ENCODE data around the gene FBXO48.
A peak's percentile ranks its signal among the peaks of the same experiment; 100 is the strongest.

FBXO48 gene

DNA sequence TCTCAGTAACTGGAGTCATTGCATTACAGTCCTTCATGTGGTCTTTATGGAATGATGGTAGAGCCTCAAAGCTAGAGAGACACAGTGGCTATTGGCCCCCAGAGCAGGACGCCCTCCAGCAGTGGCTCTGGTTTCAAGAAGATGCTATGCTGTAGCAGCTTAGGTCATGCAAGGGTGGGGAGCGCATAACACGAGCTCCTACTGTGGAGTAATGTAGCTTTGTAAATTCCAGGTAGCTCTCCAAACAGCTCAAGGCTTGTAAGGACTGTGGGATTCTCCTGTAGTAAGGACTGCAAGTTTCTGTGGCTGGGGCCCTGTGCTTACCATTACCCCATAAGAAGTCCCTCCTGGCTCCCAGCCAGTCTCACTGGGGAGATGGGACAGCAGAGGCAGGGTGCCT, 15.9 kb upstream of the FBXO48 start:
- no peaks in the 10 kb centered on the region for H3K4me1 Mint-ChIP-seq
- no peak overlapping the region for H3K27ac Mint-ChIP-seq
- no peaks in the 10 kb centered on the region for H3K36me3 Mint-ChIP-seq
- no peak for DNase-seq (ENCODE audit: low spot score in 2 of 2)
- no peak for ATAC-seq
- no peaks in the 10 kb centered on the region for H3K9me3 Mint-ChIP-seq
- H3K4me3 Mint-ChIP-seq = no peak overlapping the region

DNA sequence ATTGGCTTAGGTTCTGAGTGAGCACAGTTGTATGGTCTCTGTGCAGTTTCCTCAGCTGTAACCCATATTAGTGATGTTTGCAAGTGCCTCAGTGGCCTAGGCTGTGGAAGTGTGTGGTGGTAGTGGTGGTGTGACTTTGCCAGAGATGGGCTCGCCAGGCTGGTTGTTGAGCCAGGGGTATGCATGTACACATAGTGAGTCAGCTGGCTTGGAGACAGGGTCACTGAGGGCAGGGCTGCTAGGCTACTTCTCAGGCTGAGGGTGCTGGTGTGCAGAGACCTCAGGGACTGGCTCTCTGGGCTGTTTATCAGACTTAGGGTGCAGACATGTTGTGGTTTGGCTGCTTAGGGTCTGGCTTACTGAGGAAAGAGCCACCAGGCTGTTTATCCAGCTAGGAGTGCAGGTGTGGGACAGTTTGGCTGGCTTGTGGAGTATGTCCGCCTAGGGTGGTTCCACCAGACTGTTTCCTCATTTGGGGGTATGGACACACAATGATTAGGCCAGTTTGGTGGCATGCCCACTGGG, 15.3 kb upstream of the FBXO48 start:
- no peaks in the 10 kb centered on the region for H3K4me1 Mint-ChIP-seq
- H3K9me3 Mint-ChIP-seq = no peaks in the 10 kb centered on the region
- H3K36me3 Mint-ChIP-seq = no peaks in the 10 kb centered on the region
- ATAC-seq (peak; percentile 32), DNase-seq (ENCODE audit: low spot score in 2 of 2) (no peak)
- peak overlapping the region; percentile 10 for H3K27ac Mint-ChIP-seq
- H3K4me3 Mint-ChIP-seq = no peak overlapping the region

GRCh38 chr2:68478688-68479087, 11.6 kb upstream of the FBXO48 start:
- ATAC-seq (no peak), DNase-seq (ENCODE audit: low spot score in 2 of 2) (no peak)
- no peak overlapping the region for H3K4me3 Mint-ChIP-seq
- no peaks in the 10 kb centered on the region for H3K4me1 Mint-ChIP-seq
- H3K9me3 Mint-ChIP-seq = no peaks in the 10 kb centered on the region
- H3K27ac Mint-ChIP-seq = no peak overlapping the region
- no peaks in the 10 kb centered on the region for H3K36me3 Mint-ChIP-seq

DNA sequence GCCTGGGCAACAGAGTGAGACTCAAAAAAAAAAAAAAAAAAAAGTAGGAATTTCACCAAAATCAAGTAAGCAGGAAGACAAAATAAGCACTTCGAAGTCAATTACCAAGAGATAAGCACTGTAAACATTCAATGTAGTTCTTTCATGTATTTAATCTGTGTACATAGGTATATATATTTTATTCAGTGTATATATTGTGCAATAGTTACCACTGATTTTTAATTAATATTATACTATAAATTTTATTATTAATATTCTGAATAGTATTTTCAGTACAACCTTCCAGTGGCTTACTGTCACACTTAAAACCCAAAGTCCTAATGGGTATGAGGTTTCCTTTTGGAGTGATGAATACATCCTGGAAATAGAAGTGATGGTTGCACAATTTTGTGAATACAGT, 9.4 kb upstream of the FBXO48 start:
- Mint-ChIP-seq H3K4me1 (no peaks in the 10 kb centered on the region), H3K36me3 (no peaks in the 10 kb centered on the region), H3K4me3 (no peak overlapping the region), H3K9me3 (no peaks in the 10 kb centered on the region), H3K27ac (no peak overlapping the region)
- DNase-seq (ENCODE audit: low spot score in 2 of 2) (no peak), ATAC-seq (no peak)

- H3K4me3 Mint-ChIP-seq = no peak overlapping the region
- ATAC-seq = no peak
These were observed 8.5 kb upstream of the FBXO48 start for GRCh38 chr2:68475576-68475975.

DNA sequence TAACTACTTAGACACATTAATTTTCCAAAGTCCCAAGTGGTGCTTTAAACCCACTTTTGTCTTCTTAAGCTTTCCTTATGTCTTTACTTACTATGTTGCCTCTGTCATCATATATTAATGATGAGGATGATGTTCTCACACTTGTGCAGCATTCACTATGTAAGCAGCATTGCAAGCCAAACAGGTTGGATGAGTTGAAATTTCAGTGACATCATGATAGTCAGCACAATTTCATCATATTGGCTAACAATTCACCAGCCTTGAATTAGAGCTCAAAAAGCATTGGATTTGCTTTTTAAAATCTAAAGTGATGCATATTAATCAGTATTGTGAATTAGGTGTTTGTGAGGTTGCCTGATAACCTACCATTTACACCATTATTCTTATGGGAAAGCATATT, 8.0 kb upstream of the FBXO48 start:
- DNase-seq (ENCODE audit: low spot score in 2 of 2) = no peak
- Mint-ChIP-seq H3K36me3 (no peaks in the 10 kb centered on the region), H3K9me3 (no peaks in the 10 kb centered on the region), H3K4me3 (no peak overlapping the region), H3K4me1 (no peaks in the 10 kb centered on the region), H3K27ac (no peak overlapping the region)
- no peak for ATAC-seq

More at GRCh38 chr2:68475576-68475975, 8.5 kb upstream of the FBXO48 start:
- H3K27ac Mint-ChIP-seq = no peak overlapping the region
- H3K36me3 Mint-ChIP-seq = no peaks in the 10 kb centered on the region
- no peaks in the 10 kb centered on the region for H3K4me1 Mint-ChIP-seq
- H3K9me3 Mint-ChIP-seq = no peaks in the 10 kb centered on the region
- no peak for DNase-seq (ENCODE audit: low spot score in 2 of 2)

GRCh38 chr2:68472796-68473414, 5.8 kb upstream of the FBXO48 start:
- Mint-ChIP-seq H3K9me3 (no peaks in the 10 kb centered on the region), H3K27ac (no peak overlapping the region), H3K36me3 (no peaks in the 10 kb centered on the region), H3K4me1 (peaks cover 15% of the 10 kb centered on the region), H3K4me3 (no peak overlapping the region)
- peak; percentile 11 for ATAC-seq
- DNase-seq (ENCODE audit: low spot score in 2 of 2) = no peak

DNA sequence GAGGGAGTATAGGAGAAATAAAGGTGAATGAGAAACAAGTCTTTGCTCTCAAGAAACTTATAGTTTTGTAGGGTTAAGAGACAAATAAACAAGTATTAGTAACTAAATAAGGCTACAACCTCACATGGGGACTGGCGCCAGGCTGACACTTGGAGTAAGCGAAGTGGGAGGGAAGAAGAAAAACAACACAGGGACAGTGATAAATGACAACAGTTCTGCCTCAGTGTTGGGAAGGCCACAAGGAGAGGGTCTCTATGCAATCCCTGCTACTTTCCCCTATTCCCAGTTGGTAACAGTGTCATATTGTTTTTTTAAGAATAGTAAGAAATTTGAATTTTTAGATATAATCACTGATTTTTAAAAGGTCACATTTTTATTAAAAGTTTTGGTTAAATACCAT, 4.3 kb upstream of the FBXO48 start:
- H3K27ac Mint-ChIP-seq = no peak overlapping the region
- peaks cover 11% of the 10 kb centered on the region for H3K36me3 Mint-ChIP-seq
- DNase-seq (ENCODE audit: low spot score in 2 of 2) = no peak
- H3K4me3 Mint-ChIP-seq = no peak overlapping the region
- H3K4me1 Mint-ChIP-seq = peaks cover 20% of the 10 kb centered on the region
- no peaks in the 10 kb centered on the region for H3K9me3 Mint-ChIP-seq
- ATAC-seq = no peak

GRCh38 chr2:68469935-68470334, 2.8 kb upstream of the FBXO48 start:
- DNase-seq (ENCODE audit: low spot score in 2 of 2) = no peak
- no peak overlapping the region for H3K27ac Mint-ChIP-seq
- ATAC-seq = no peak
- no peak overlapping the region for H3K4me3 Mint-ChIP-seq
- no peaks in the 10 kb centered on the region for H3K9me3 Mint-ChIP-seq
- H3K36me3 Mint-ChIP-seq = peaks cover 14% of the 10 kb centered on the region
- H3K4me1 Mint-ChIP-seq = peaks cover 32% of the 10 kb centered on the region

DNA sequence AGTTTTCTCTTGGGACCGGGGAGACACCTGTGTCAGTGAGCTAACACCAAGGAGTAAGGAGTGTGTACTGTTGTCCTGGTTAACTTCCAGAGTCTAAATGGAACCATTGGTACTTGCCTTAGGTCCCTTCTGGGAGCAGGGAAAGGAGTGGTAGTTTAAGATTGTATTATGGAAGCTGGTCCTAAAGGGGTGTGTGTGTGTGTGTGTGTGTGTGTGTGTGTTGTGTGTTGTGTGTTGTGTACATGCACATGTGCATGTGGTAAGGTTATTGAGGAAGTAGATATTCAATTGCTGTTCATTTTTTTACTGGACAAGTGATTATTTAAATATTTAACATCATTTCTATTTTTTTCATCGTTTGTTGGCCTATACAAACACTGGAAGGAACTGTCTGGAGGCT, 1.7 kb upstream of the FBXO48 start:
- peak overlapping the region; percentile 96 for H3K27ac Mint-ChIP-seq
- DNase-seq (ENCODE audit: low spot score in 2 of 2) (no peak), ATAC-seq (no peak)
- H3K4me3 Mint-ChIP-seq = peak overlapping the region; percentile 98
- peaks cover 42% of the 10 kb centered on the region for H3K4me1 Mint-ChIP-seq
- peaks cover 14% of the 10 kb centered on the region for H3K36me3 Mint-ChIP-seq
- no peaks in the 10 kb centered on the region for H3K9me3 Mint-ChIP-seq

- Mint-ChIP-seq H3K4me3 (peak overlapping the region; percentile 98), H3K36me3 (peaks cover 14% of the 10 kb centered on the region), H3K4me1 (peaks cover 42% of the 10 kb centered on the region), H3K27ac (peak overlapping the region; percentile 96), H3K9me3 (no peaks in the 10 kb centered on the region)
- DNase-seq (ENCODE audit: low spot score in 2 of 2) = no peak
- no peak for ATAC-seq
These were observed 367 bp downstream of the FBXO48 start for GRCh38 chr2:68466778-68467076.

- DNase-seq (ENCODE audit: low spot score in 2 of 2) (peak in 1 of 2 donors; percentile 75), ATAC-seq (peak; percentile 16)
- no peaks in the 10 kb centered on the region for H3K9me3 Mint-ChIP-seq
- H3K4me1 Mint-ChIP-seq = peaks cover 42% of the 10 kb centered on the region
- H3K27ac Mint-ChIP-seq = peak overlapping the region; percentile 96
- peaks cover 14% of the 10 kb centered on the region for H3K36me3 Mint-ChIP-seq
- peak overlapping the region; percentile 98 for H3K4me3 Mint-ChIP-seq
These were observed 725 bp downstream of the FBXO48 start for GRCh38 chr2:68466361-68466777.

DNA sequence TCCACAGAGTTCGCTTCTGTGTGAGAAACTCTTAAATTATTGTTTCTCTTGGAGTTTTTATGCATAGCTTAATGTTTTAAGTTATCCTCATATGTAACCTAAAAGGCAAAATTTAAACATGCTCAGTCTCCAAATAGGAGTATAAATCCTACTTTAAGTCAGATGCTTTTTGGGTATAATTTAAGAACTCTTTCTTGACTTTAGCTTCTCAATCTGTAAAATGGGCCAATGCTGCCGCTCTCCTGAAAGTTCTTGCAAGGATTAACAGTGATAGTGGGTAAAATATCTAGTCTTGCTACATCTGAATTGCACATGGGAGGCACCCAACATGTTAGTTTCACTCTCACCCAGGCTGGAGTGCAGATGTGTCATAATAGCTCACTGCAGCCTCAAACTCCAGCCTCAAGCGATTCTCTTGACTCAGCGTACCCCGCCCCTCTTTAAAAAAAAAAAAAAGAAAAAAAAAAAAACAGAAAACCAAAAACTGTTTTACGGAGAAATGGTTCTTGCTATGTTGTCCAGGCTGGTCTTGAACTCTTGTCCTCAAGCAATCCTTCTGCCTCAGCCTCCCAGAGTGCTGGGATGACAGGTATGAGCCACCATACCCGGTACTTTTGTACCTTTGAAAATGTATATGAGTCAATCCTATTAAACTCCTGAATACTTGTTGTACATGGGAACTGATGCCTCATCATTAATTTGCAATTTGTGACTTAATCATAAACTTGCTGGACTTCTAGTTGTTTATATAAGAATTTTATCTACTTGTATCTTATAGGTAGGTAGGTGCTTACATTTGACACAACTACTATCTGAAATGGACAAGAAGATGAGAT, 1.8 kb downstream of the FBXO48 start:
- H3K4me3 Mint-ChIP-seq = peak overlapping the region; percentile 98
- H3K27ac Mint-ChIP-seq = peak overlapping the region; percentile 96
- no peaks in the 10 kb centered on the region for H3K9me3 Mint-ChIP-seq
- H3K36me3 Mint-ChIP-seq = peaks cover 14% of the 10 kb centered on the region
- peak in 1 of 2 donors; percentile 71 for DNase-seq (ENCODE audit: low spot score in 2 of 2)
- H3K4me1 Mint-ChIP-seq = peaks cover 42% of the 10 kb centered on the region
- peak; percentile 70 for ATAC-seq

- Mint-ChIP-seq H3K4me3 (peak overlapping the region; percentile 98), H3K27ac (no peak overlapping the region), H3K4me1 (peaks cover 42% of the 10 kb centered on the region), H3K36me3 (peaks cover 14% of the 10 kb centered on the region), H3K9me3 (no peaks in the 10 kb centered on the region)
- ATAC-seq = no peak
- no peak for DNase-seq (ENCODE audit: low spot score in 2 of 2)
These were observed 2.4 kb downstream of the FBXO48 start for GRCh38 chr2:68464651-68465050.

- Mint-ChIP-seq H3K4me3 (no peak overlapping the region), H3K9me3 (no peaks in the 10 kb centered on the region), H3K36me3 (peaks cover 14% of the 10 kb centered on the region), H3K4me1 (peaks cover 31% of the 10 kb centered on the region), H3K27ac (no peak overlapping the region)
- DNase-seq (ENCODE audit: low spot score in 2 of 2) = no peak
- no peak for ATAC-seq
These were observed 3.7 kb downstream of the FBXO48 start for GRCh38 chr2:68463287-68463877.

GRCh38 chr2:68458981-68459380, 8.1 kb downstream of the FBXO48 start:
- Mint-ChIP-seq H3K27ac (no peak overlapping the region), H3K36me3 (no peaks in the 10 kb centered on the region), H3K9me3 (no peaks in the 10 kb centered on the region), H3K4me1 (peaks cover 1% of the 10 kb centered on the region), H3K4me3 (no peak overlapping the region)
- ATAC-seq (no peak), DNase-seq (ENCODE audit: low spot score in 2 of 2) (no peak)
